SK-N-MC (cell line): Measurements from ENCODE around the gene ZNF524.

Experiments used
- DNase-seq: peaks from one replicate; pipeline ENCODE4 v3.0.0-alpha.2; 2011; ENCODE audit warnings: low read depth, low spot score
- H3K27ac ChIP-seq: fragments of 200-600 bp; sonication (generic); 2 replicates; pipeline ENCODE4 v1.5.1; 2016; ENCODE audit warnings: mixed run types
- H3K36me3 ChIP-seq: fragments of 200-600 bp; sonication (generic); 2 replicates; pipeline ENCODE4 v1.6.1; 2017; ENCODE audit warnings: antibody characterized with exemption, low read length, mixed read lengths; ENCODE audit not compliant: insufficient read depth
- H3K4me3 ChIP-seq: fragments of 200-600 bp; sonication (generic); 2 replicates; pipeline ENCODE4 v1.5.1; 2016
- H3K9ac ChIP-seq: fragments of 200-600 bp; sonication (generic); 2 replicates; pipeline ENCODE4 v1.8.0; 2017; ENCODE audit warnings: mixed run types, mixed read lengths; ENCODE audit not compliant: insufficient read length
- H3K9me3 ChIP-seq: fragments of 200-600 bp; sonication (generic); 2 replicates; pipeline ENCODE4 v1.6.1; 2017; ENCODE audit warnings: low read depth, mild to moderate bottlenecking, antibody characterized with exemption, low read length, moderate library complexity, mixed read lengths
- EZH2 ChIP-seq: fragments of 200-600 bp; sonication (generic); IDR thresholded peaks from one replicate; pipeline ENCODE4 v1.6.1; 2017; ENCODE audit warnings: antibody characterized with exemption
- FOXP2 ChIP-seq: optimal IDR thresholded peaks from 2 replicates; pipeline ENCODE3; 2011; ENCODE audit warnings: mild to moderate bottlenecking, moderate library complexity; ENCODE audit not compliant: insufficient read depth; ENCODE audit errors: extremely low read length, control extremely low read depth
- POLR2AphosphoS5 ChIP-seq: IDR thresholded peaks from 2 replicates; pipeline ENCODE4 v1.6.1; 2012; ENCODE audit warnings: mild to moderate bottlenecking, low read depth, low read length, borderline replicate concordance

Gene ZNF524

GRCh38 chr19:55620410-55621204 lies 20.5 kb downstream of the ZNF524 start:
- no peak overlapping the region for H3K4me3 ChIP-seq
- no peaks in the 10 kb centered on the region for H3K9me3 ChIP-seq
- TF ChIP-seq POLR2AphosphoS5 = no peak; the same call in 1 of the 2 replicates
- no peak for TF ChIP-seq FOXP2
- no peak for TF ChIP-seq EZH2
- H3K27ac ChIP-seq = peak overlapping the region; percentile 64
- H3K36me3 ChIP-seq = peaks cover 5% of the 10 kb centered on the region; the same call in 1 of the 2 replicates
- no peak for DNase-seq
- no peak overlapping the region for H3K9ac ChIP-seq

GRCh38 chr19:55621205-55621672 lies 21.2 kb downstream of the ZNF524 start:
- H3K9me3 ChIP-seq = no peaks in the 10 kb centered on the region

GRCh38 chr19:55621673-55622231 lies 21.7 kb downstream of the ZNF524 start:
- Histone ChIP-seq H3K4me3 (no peak overlapping the region), H3K9ac (no peak overlapping the region), H3K27ac (no peak overlapping the region), H3K36me3 (peaks cover under 1% of the 10 kb centered on the region; the same call in 1 of the 2 replicates), H3K9me3 (no peaks in the 10 kb centered on the region)
- DNase-seq = no peak
- TF ChIP-seq POLR2AphosphoS5 = no peak
- TF ChIP-seq EZH2 = no peak
- no peak for TF ChIP-seq FOXP2

More at GRCh38 chr19:55621205-55621672, 21.2 kb downstream of the ZNF524 start:
- no peak for TF ChIP-seq EZH2
- no peak for TF ChIP-seq FOXP2
- TF ChIP-seq POLR2AphosphoS5 = no peak; the same call in 1 of the 2 replicates
- H3K27ac ChIP-seq = no peak overlapping the region
- H3K9ac ChIP-seq = no peak overlapping the region
- H3K4me3 ChIP-seq = no peak overlapping the region
- no peak for DNase-seq
- H3K36me3 ChIP-seq = peaks cover 5% of the 10 kb centered on the region; the same call in 1 of the 2 replicates

GRCh38 chr19:55622242-55622969 lies 22.3 kb downstream of the ZNF524 start:
- TF ChIP-seq EZH2 (no peak), POLR2AphosphoS5 (no peak), FOXP2 (no peak)
- Histone ChIP-seq H3K27ac (no peak overlapping the region), H3K9ac (no peak overlapping the region), H3K36me3 (no peaks in the 10 kb centered on the region), H3K4me3 (no peak overlapping the region), H3K9me3 (no peaks in the 10 kb centered on the region)
- DNase-seq = no peak

- no peak for DNase-seq
- Histone ChIP-seq H3K27ac (no peak overlapping the region), H3K9me3 (no peaks in the 10 kb centered on the region), H3K36me3 (no peaks in the 10 kb centered on the region), H3K4me3 (no peak overlapping the region), H3K9ac (no peak overlapping the region)
- TF ChIP-seq EZH2 = no peak
- TF ChIP-seq POLR2AphosphoS5 = no peak
- no peak for TF ChIP-seq FOXP2
Observed at GRCh38 chr19:55623130-55623529, 23.0 kb downstream of the ZNF524 start.

- peak overlapping the region; percentile 24; the same call in 1 of the 2 replicates for H3K4me3 ChIP-seq
- DNase-seq = no peak
- TF ChIP-seq POLR2AphosphoS5 = no peak
- no peak for TF ChIP-seq FOXP2
- no peak for TF ChIP-seq EZH2
- H3K9me3 ChIP-seq = no peaks in the 10 kb centered on the region
- H3K36me3 ChIP-seq = no peaks in the 10 kb centered on the region
- no peak overlapping the region for H3K27ac ChIP-seq
- no peak overlapping the region for H3K9ac ChIP-seq
Observed at GRCh38 chr19:55623561-55623960, 23.5 kb downstream of the ZNF524 start.

GRCh38 chr19:55624109-55625003 lies 24.3 kb downstream of the ZNF524 start, which contains the start of gene ZNF784:
Gene ZNF784 (minus strand): TSS chr19:55624566. CDS start chr19:55624561, 5 bp downstream.
- TF ChIP-seq FOXP2 = no peak
- TF ChIP-seq EZH2 = no peak
- peak; percentile 75 for TF ChIP-seq POLR2AphosphoS5
- no peaks in the 10 kb centered on the region for H3K36me3 ChIP-seq
- H3K9me3 ChIP-seq = no peaks in the 10 kb centered on the region
- H3K4me3 ChIP-seq = peak within 1 kb of the TSS; percentile 82
- peak within 1 kb of the TSS; percentile 86 for H3K9ac ChIP-seq
- peak; percentile 56 for DNase-seq
- peak within 1 kb of the TSS; percentile 90 for H3K27ac ChIP-seq

- Histone ChIP-seq H3K4me3 (peak overlapping the region; percentile 82), H3K9me3 (no peaks in the 10 kb centered on the region), H3K9ac (peak overlapping the region; percentile 69), H3K36me3 (no peaks in the 10 kb centered on the region), H3K27ac (no peak overlapping the region)
- TF ChIP-seq FOXP2 = no peak
- TF ChIP-seq POLR2AphosphoS5 = no peak
- TF ChIP-seq EZH2 = no peak
- no peak for DNase-seq
Observed at GRCh38 chr19:55625004-55625326, 24.9 kb downstream of the ZNF524 start.
